ENCODE data around the gene MTCL1. TPM values are rescaled to one million over a fixed set of nuclear protein-coding genes. Genes with fewer than 3 reads are reported as not detected.

Gene MTCL1
- total and polyA plus RNA-seq, 11 donors = 4.7 to 17.7 (median 9.5) TPM

DNA sequence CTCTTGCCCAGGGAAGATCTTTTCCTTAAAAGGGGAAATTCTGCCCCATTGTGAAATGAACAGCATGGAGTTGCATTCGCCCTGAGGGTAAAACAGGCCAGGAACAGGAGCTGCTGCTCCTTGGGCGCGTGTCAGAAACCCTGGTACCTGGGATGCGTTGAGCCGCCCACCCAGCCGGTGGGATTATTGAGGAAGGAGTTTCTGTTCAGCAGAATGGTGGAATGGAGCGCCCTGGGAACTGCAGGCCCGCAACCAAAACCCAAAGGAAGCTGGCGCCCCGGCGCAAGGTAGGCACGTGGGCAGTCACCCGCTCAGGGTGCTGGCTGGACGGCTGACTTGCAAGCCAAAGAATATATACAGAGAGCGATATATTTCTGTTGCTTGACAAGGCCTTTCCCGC lies 73.5 kb downstream of the MTCL1 start:
- intact Hi-C loops (cut with DNase I) = no loop called here
- Histone ChIP-seq H3K9me3 (no peaks in the 10 kb centered on the region), H3K27me3 (no peaks in the 10 kb centered on the region), H3K27ac (no peak overlapping the region), H3K4me1 (peaks cover 0 to 5% (median 0%) of the 10 kb centered on the region in 12 donors), H3K4me3 (no peak overlapping the region), H3K36me3 (peaks cover 0 to 3% (median 0%) of the 10 kb centered on the region in 9 donors)
- ATAC-seq (no peak), DNase-seq (no peak)
- 96 to 98% (median 98%) methylated on average over 16 of the region's 16 CpGs for WGBS, 4 donors
- TF ChIP-seq POLR2A (IDR thresholded peaks at IDR 0.05) = no peak
- TF ChIP-seq CTCF (IDR thresholded peaks at IDR 0.05) = no peak

- Histone ChIP-seq H3K36me3 (peaks cover 0 to 7% (median 0%) of the 10 kb centered on the region in 9 donors), H3K27ac (no peak overlapping the region), H3K4me3 (no peak overlapping the region), H3K4me1 (peaks cover 0 to 5% (median 0%) of the 10 kb centered on the region in 12 donors), H3K27me3 (no peaks in the 10 kb centered on the region), H3K9me3 (no peaks in the 10 kb centered on the region)
- ATAC-seq (no peak), DNase-seq (no peak)
- WGBS, 4 donors = 79 to 89% (median 84%) methylated on average over 13 to 14 of the region's 14 CpGs
- TF ChIP-seq POLR2A (IDR thresholded peaks at IDR 0.05) (no peak), CTCF (IDR thresholded peaks at IDR 0.05) (no peak)
- intact Hi-C loops (cut with DNase I) = no loop called here
These were observed 73.9 kb downstream of the MTCL1 start for GRCh38 chr18:8779251-8779650.

GRCh38 chr18:8780227-8780626 lies 74.9 kb downstream of the MTCL1 start:
- no peak for DNase-seq
- intact Hi-C loops (cut with DNase I) = no loop called here
- H3K9me3 ChIP-seq = no peaks in the 10 kb centered on the region
- peaks cover 0 to 7% (median 0%) of the 10 kb centered on the region in 9 donors for H3K36me3 ChIP-seq
- no peak for ATAC-seq
- no peak overlapping the region for H3K27ac ChIP-seq
- TF ChIP-seq CTCF (IDR thresholded peaks at IDR 0.05) (no peak), POLR2A (IDR thresholded peaks at IDR 0.05) (no peak)
- no peak overlapping the region for H3K4me3 ChIP-seq
- 80 to 85% (median 83%) methylated on average over 6 of the region's 6 CpGs for WGBS, 4 donors
- H3K4me1 ChIP-seq = peaks cover 0 to 5% (median 0%) of the 10 kb centered on the region in 12 donors
- H3K27me3 ChIP-seq = no peaks in the 10 kb centered on the region

DNA sequence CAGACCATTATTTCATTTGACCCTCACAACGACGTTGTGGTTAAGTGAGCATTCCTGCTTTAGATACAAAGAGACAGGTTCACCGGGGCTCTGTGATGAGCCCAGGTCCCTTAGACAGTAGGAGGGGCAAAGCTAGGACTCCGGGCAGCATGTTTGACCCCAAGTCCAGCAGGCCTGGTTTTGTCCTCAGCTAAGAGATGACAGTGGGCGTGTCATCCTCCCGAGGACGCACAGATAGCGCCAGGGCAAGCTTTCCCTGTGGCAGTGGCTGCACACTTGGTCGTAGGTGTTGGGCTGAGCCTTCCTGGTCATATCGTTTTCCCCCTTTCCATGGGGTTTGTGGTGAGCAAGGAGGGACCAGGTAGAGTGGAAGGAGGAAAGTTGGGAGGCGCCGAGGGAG lies 76.3 kb downstream of the MTCL1 start:
- TF ChIP-seq CTCF (IDR thresholded peaks at IDR 0.05) = no peak
- no peak for TF ChIP-seq POLR2A (IDR thresholded peaks at IDR 0.05)
- intact Hi-C loops (cut with DNase I) = no loop called here
- DNase-seq (no peak), ATAC-seq (no peak)
- H3K9me3 ChIP-seq = no peaks in the 10 kb centered on the region
- H3K27ac ChIP-seq = no peak overlapping the region
- no peaks in the 10 kb centered on the region for H3K27me3 ChIP-seq
- 73 to 89% (median 81%) methylated on average over 11 to 12 of the region's 12 CpGs for WGBS, 4 donors
- H3K4me3 ChIP-seq = no peak overlapping the region
- peaks cover 0 to 5% (median 0%) of the 10 kb centered on the region in 12 donors for H3K4me1 ChIP-seq
- peaks cover 0 to 7% (median 0%) of the 10 kb centered on the region in 9 donors for H3K36me3 ChIP-seq

Measured in heart left ventricle (tissue), 16 donors.